Ovary (tissue), 9 donors: ENCODE data around the gene PTPRK. TPM values are rescaled to one million over a fixed set of nuclear protein-coding genes. Genes with fewer than 3 reads are reported as not detected.

Experiments used
- DNase-seq, 5 donors: peaks; one replicate each; pipeline ENCODE4 v3.0.0-alpha.2; 2019 to 2020
- H3K27ac ChIP-seq, 2 donors: fragments of 200-600 bp; one replicate each; pipeline versions ENCODE4 v1.5.1 to v1.8.0; 2019 to 2022
- H3K27me3 ChIP-seq: fragments of 200-600 bp; one replicate; pipeline ENCODE4 v1.8.0; 2022
- H3K36me3 ChIP-seq: fragments of 200-600 bp; sonication (generic); one replicate; pipeline ENCODE4 v1.5.1; 2019
- H3K4me1 ChIP-seq: one replicate; pipeline ENCODE4 v1.8.1; 2013; ENCODE audit warnings: mild to moderate bottlenecking, moderate library complexity; ENCODE audit not compliant: insufficient read depth
- H3K4me3 ChIP-seq: fragments of 200-600 bp; sonication (generic); one replicate; pipeline ENCODE4 v1.5.1; 2017
- H3K9me3 ChIP-seq, 2 donors: fragments of 200-600 bp in 1 of 2; sonication (generic) in 1 of 2; one replicate each; pipeline versions ENCODE4 v1.5.1 to v1.8.1; 2013 to 2019; ENCODE audit warnings: mild to moderate bottlenecking in 1 of 2, moderate library complexity in 1 of 2
- CTCF ChIP-seq, 3 donors: fragments of 450-650 bp in 2 of 3; fragments of 200-600 bp in 1 of 3; IDR thresholded peaks; one replicate each; pipeline versions ENCODE4 v1.5.1 to v1.8.0; 2016 to 2022; ENCODE audit warnings: antibody characterized with exemption in 3 of 3, mild to moderate bottlenecking in 1 of 3
- EP300 ChIP-seq: sonication (generic); formaldehyde crosslinking; IDR thresholded peaks from one replicate; pipeline ENCODE4 v1.6.1; 2017; ENCODE audit warnings: antibody characterized with exemption
- POLR2A ChIP-seq: fragments of 450-650 bp; IDR thresholded peaks from one replicate; pipeline ENCODE4 v1.6.1; 2017; ENCODE audit warnings: antibody characterized with exemption, mild to moderate bottlenecking, moderate library complexity
- WGBS, 3 donors: extraction: QIAGEN DNeasy Blood & Tissue Kit in 1 of 3; methylation state at CpG; one replicate each; pipeline versions ENCODE4 v1.1.5 to v1.1.7; 2013 to 2017; 5-methylcytosine and 5-hydroxymethylcytosine counted together
- intact Hi-C, 4 donors: fragments of 100-400 bp; cut with DNase I; formaldehyde crosslinking; loops; one replicate each; pipeline versions ENCODE4 v1.11.0 to v1.15.1; 2022 to 2023
- polyA plus RNA-seq, 2 donors: library from polyadenylated mRNA; stranded (reverse); fragments of 200-250 nt in 1 of 2; fragments of 350-450 nt in 1 of 2; fragmentation: Illumina TruSeq in 1 of 2; extraction: RNeasy Lipid Tissue Mini Kit (QIAGEN cat#74804) in 1 of 2; gene quantifications; one replicate each; pipeline ENCODE4 v1.2.3, GENCODE V29; 2013 to 2014
- total RNA-seq, 7 donors: library from RNA; depleted of rRNA in 2 of 7; stranded (reverse); fragments of >200 nt in 2 of 7; fragmentation: NEBNext Ultra II Directional in 3 of 7; extraction: Animal tissue kit (Norgen Biotek cat#: 25700) in 3 of 7; gene quantifications; one replicate each; pipeline versions ENCODE4 v1.1.0 to v1.2.4, GENCODE V29; 2016 to 2023
- donor health status: DM: no; HTN: no; CAD: no; lungs with moderate emphysema.
- donor health status: DM: no; HTN: no; CAD: no.
- donor health status: Bipolar disorder and iron deficiency.
- donor health status: DM: yes; HTN: yes; CAD: no.
- donor health status: DM: no; HTN: no; CAD: no.
- donor health status: DM: yes; HTN: yes; CAD: no.

Gene PTPRK
- total and polyA plus RNA-seq, 9 donors: 24.0 to 50.7 (median 44.1) TPM

- DNase-seq: no peak
- intact Hi-C loops: no loop called here
- TF ChIP-seq POLR2A: no peak
- TF ChIP-seq EP300: no peak
- TF ChIP-seq CTCF (IDR thresholded peaks at IDR 0.05): no peak
These were observed 425.0 kb downstream of the PTPRK start for GRCh38 chr6:128095362-128095761.

GRCh38 chr6:128079021-128079420, 441.4 kb downstream of the PTPRK start:
- Histone ChIP-seq H3K27me3 (no peaks in the 10 kb centered on the region), H3K4me3 (no peak overlapping the region), H3K27ac (no peak overlapping the region), H3K36me3 (no peaks in the 10 kb centered on the region), H3K4me1 (no peaks in the 10 kb centered on the region), H3K9me3 (no peaks in the 10 kb centered on the region)
- TF ChIP-seq POLR2A (no peak), CTCF (IDR thresholded peaks at IDR 0.05) (no peak), EP300 (no peak)
- intact Hi-C loops: no loop called here
- WGBS, 3 donors: 82 to 85% (median 84%) methylated on average over 4 of the region's 4 CpGs
- DNase-seq: no peak

More at GRCh38 chr6:128095362-128095761, 425.0 kb downstream of the PTPRK start:
- Histone ChIP-seq H3K4me1 (no peaks in the 10 kb centered on the region), H3K9me3 (no peaks in the 10 kb centered on the region), H3K27ac (no peak overlapping the region), H3K4me3 (no peak overlapping the region), H3K36me3 (no peaks in the 10 kb centered on the region), H3K27me3 (no peaks in the 10 kb centered on the region)

- Histone ChIP-seq H3K4me3 (no peak overlapping the region), H3K4me1 (no peaks in the 10 kb centered on the region), H3K27ac (no peak overlapping the region), H3K36me3 (no peaks in the 10 kb centered on the region), H3K27me3 (no peaks in the 10 kb centered on the region), H3K9me3 (no peaks in the 10 kb centered on the region)
- TF ChIP-seq CTCF (IDR thresholded peaks at IDR 0.05): no peak
- TF ChIP-seq EP300: no peak
- no peak for TF ChIP-seq POLR2A
- no peak for DNase-seq
- 92 to 95% (median 93%) methylated on average over 2 of the region's 2 CpGs for WGBS, 3 donors
- intact Hi-C loops: no loop called here
These were observed 442.1 kb downstream of the PTPRK start for GRCh38 chr6:128078276-128078675.

- Histone ChIP-seq H3K27me3 (no peaks in the 10 kb centered on the region), H3K4me3 (no peak overlapping the region), H3K4me1 (no peaks in the 10 kb centered on the region), H3K9me3 (no peaks in the 10 kb centered on the region), H3K36me3 (no peaks in the 10 kb centered on the region), H3K27ac (no peak overlapping the region)
- no peak for DNase-seq
- WGBS, 3 donors: 91 to 94% (median 92%) methylated on average over 1 of the region's 1 CpG
- TF ChIP-seq POLR2A (no peak), CTCF (IDR thresholded peaks at IDR 0.05) (no peak), EP300 (no peak)
- intact Hi-C loops: no loop called here
These were observed 443.6 kb downstream of the PTPRK start for GRCh38 chr6:128076843-128077242.

GRCh38 chr6:128074567-128074966, 445.8 kb downstream of the PTPRK start:
- 96 to 99% (median 99%) methylated on average over 2 of the region's 2 CpGs for WGBS, 3 donors

More at GRCh38 chr6:128074567-128074966, 445.8 kb downstream of the PTPRK start:
- DNase-seq: no peak
- TF ChIP-seq CTCF (IDR thresholded peaks at IDR 0.05): no peak
- no peak for TF ChIP-seq EP300
- TF ChIP-seq POLR2A: no peak
- Histone ChIP-seq H3K4me3 (no peak overlapping the region), H3K36me3 (no peaks in the 10 kb centered on the region), H3K27ac (no peak overlapping the region), H3K9me3 (no peaks in the 10 kb centered on the region), H3K27me3 (no peaks in the 10 kb centered on the region), H3K4me1 (no peaks in the 10 kb centered on the region)
- intact Hi-C loops: no loop called here
